ENCODE results near the gene LPP. TPM values are rescaled to one million over a fixed set of nuclear protein-coding genes. Genes with fewer than 3 reads are reported as not detected.

Gene LPP
- total and polyA plus RNA-seq, 10 of the 15 experiments (the other 5 are each of a cell fraction or from before 2014, with no cell fraction given): under 0.01 to 0.62 (median 0.03) TPM

DNA sequence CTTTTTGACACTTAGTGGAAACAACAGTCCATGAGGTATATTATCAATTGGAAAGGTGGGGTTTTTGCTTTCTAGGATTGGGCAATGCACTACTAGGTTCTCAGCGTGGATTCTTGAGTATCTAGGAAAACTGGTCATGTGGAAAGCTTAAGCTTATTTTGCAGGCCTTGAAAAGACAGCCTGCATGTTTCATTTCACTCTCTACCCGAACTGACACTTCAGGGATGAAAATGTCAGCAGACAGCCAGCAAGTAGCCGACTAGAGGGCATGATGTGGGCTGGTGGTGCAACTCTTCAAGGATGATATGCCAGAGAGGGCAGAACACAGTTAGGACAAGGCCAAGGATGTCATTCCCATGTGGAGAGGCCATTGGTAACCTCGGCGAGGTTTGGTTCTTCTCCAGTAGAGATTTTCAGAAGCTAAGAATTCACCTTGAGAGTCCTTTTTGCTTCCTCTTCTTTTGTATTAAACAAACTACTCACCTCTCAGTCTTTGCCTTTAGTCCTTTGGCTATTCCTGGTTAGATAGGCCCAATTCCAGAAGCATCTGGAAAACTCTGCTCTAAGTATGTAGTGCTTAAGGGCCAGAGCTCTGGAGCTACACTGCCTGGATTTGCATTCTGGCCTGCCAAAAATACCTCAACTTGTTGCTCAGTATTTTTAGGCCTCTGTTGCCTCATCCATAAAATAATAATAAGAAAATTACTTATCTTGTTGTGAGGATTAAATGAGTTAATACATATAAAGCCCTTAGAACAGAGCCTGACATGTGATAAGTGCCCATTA lies 17.9 kb downstream of the LPP start:
- 39% methylated on average over 5 of the region's 5 CpGs for WGBS (ENCODE audit: insufficient coverage, insufficient replicate concordance, low lambda C conversion rate, missing lambda C conversion rate)
- CTCF ChIA-PET: interaction anchor here (0.8 kb wide), 1 partner anchor 424 kb away, joined by 3 read pairs; no protein-coding TSS in a partner anchor

More for the DNA sequence above, 17.9 kb downstream of the LPP start:
- no peak for FAIRE-seq
- no peaks in the 10 kb centered on the region for H3K4me1 ChIP-seq (ENCODE audit: control insufficient read depth, insufficient read depth, low read length)
- H3K9ac ChIP-seq (ENCODE audit: control insufficient read depth, insufficient read depth, low read length): no peak overlapping the region
- no peak overlapping the region for H3K4me2 ChIP-seq (ENCODE audit: control insufficient read depth, insufficient read depth)
- SMC1A ChIA-PET (ENCODE audit: uncharacterized antibody, unreplicated experiment): interaction anchor here (1.3 kb wide), 1 partner anchor 77 kb away, joined by 3 read pairs; no protein-coding TSS in a partner anchor
- TF ChIP-seq, protein P1, sequence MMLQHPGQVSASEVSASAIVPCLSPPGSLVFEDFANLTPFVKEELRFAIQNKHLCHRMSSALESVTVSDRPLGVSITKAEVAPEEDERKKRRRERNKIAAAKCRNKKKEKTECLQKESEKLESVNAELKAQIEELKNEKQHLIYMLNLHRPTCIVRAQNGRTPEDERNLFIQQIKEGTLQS (IDR thresholded peaks at IDR 0.05; ENCODE audit: borderline replicate concordance, extremely low read depth, low read depth, low read length): no peak
- TF ChIP-seq RAD21 (IDR thresholded peaks at IDR 0.05; ENCODE audit: insufficient read depth, low read depth, low read length) (no peak), RAD51 (IDR thresholded peaks at IDR 0.05) (no peak), JUND (IDR thresholded peaks at IDR 0.05; ENCODE audit: low read depth, low read length) (no peak), BCL11A (IDR thresholded peaks at IDR 0.05; ENCODE audit: low read depth, low read length) (no peak), ZNF207 (IDR thresholded peaks at IDR 0.05; ENCODE audit: borderline replicate concordance) (no peak), TARDBP (IDR thresholded peaks at IDR 0.05; ENCODE audit: borderline replicate concordance) (no peak), HCFC1 (IDR thresholded peaks at IDR 0.05; ENCODE audit: low read length) (no peak), CBFB (IDR thresholded peaks at IDR 0.05; ENCODE audit: low read depth) (no peak), HDAC6 (IDR thresholded peaks at IDR 0.05; ENCODE audit: unreplicated experiment) (no peak), CHD1 (IDR thresholded peaks at IDR 0.05; ENCODE audit: low read depth, low read length) (no peak)
- TF ChIP-seq, protein P2, sequence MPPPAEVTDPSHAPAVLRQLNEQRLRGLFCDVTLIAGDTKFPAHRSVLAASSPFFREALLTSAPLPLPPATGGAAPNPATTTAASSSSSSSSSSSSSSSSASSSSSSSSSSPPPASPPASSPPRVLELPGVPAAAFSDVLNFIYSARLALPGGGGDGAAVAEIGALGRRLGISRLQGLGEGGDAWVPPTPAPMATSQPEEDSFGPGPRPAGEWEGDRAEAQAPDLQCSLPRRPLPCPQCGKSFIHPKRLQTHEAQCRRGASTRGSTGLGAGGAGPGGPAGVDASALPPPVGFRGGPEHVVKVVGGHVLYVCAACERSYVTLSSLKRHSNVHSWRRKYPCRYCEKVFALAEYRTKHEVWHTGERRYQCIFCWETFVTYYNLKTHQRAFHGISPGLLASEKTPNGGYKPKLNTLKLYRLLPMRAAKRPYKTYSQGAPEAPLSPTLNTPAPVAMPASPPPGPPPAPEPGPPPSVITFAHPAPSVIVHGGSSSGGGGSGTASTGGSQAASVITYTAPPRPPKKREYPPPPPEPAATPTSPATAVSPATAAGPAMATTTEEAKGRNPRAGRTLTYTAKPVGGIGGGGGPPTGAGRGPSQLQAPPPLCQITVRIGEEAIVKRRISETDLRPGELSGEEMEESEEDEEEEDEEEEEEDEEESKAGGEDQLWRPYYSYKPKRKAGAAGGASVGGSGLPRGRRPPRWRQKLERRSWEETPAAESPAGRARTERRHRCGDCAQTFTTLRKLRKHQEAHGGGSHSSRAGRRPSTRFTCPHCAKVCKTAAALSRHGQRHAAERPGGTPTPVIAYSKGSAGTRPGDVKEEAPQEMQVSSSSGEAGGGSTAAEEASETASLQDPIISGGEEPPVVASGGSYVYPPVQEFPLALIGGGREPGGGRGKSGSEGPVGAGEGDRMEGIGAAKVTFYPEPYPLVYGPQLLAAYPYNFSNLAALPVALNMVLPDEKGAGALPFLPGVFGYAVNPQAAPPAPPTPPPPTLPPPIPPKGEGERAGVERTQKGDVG (CRISPR knock-in tag; IDR thresholded peaks at IDR 0.05): no peak
- TF ChIP-seq, protein P3, sequence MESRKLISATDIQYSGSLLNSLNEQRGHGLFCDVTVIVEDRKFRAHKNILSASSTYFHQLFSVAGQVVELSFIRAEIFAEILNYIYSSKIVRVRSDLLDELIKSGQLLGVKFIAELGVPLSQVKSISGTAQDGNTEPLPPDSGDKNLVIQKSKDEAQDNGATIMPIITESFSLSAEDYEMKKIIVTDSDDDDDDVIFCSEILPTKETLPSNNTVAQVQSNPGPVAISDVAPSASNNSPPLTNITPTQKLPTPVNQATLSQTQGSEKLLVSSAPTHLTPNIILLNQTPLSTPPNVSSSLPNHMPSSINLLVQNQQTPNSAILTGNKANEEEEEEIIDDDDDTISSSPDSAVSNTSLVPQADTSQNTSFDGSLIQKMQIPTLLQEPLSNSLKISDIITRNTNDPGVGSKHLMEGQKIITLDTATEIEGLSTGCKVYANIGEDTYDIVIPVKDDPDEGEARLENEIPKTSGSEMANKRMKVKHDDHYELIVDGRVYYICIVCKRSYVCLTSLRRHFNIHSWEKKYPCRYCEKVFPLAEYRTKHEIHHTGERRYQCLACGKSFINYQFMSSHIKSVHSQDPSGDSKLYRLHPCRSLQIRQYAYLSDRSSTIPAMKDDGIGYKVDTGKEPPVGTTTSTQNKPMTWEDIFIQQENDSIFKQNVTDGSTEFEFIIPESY (IDR thresholded peaks at IDR 0.05): no peak
- TF ChIP-seq, protein P4, sequence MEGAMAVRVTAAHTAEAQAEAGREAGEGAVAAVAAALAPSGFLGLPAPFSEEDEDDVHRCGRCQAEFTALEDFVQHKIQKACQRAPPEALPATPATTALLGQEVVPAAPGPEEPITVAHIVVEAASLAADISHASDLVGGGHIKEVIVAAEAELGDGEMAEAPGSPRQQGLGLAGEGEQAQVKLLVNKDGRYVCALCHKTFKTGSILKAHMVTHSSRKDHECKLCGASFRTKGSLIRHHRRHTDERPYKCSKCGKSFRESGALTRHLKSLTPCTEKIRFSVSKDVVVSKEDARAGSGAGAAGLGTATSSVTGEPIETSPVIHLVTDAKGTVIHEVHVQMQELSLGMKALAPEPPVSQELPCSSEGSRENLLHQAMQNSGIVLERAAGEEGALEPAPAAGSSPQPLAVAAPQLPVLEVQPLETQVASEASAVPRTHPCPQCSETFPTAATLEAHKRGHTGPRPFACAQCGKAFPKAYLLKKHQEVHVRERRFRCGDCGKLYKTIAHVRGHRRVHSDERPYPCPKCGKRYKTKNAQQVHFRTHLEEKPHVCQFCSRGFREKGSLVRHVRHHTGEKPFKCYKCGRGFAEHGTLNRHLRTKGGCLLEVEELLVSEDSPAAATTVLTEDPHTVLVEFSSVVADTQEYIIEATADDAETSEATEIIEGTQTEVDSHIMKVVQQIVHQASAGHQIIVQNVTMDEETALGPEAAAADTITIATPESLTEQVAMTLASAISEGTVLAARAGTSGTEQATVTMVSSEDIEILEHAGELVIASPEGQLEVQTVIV (IDR thresholded peaks at IDR 0.05; ENCODE audit: borderline replicate concordance, partially characterized antibody): no peak
- H2AFZ ChIP-seq (ENCODE audit: control insufficient read depth, low read depth, low read length): no peak overlapping the region
- H3K79me2 ChIP-seq (ENCODE audit: control insufficient read depth, insufficient read depth, low read length): no peaks in the 10 kb centered on the region
- no TSS peak for BruUV-seq (replicated peaks)
- POLR2A ChIA-PET: no interaction called here
- RAD21 ChIA-PET (ENCODE audit: unreplicated experiment): no interaction called here
- H3K4me3 ChIP-seq: no peak overlapping the region
- no peaks in the 10 kb centered on the region for H3K9me3 ChIP-seq (replicated peaks; ENCODE audit: control insufficient read depth, insufficient read depth, low read length)
- intact Hi-C loops (cut with micrococcal nuclease; ENCODE audit: unreplicated experiment): no loop called here
- no peaks in the 10 kb centered on the region for H3K36me3 ChIP-seq (ENCODE audit: control insufficient read depth in 2 of 2, insufficient read depth in 2 of 2, low read length in 1 of 2)
- no peak for DNase-seq (ENCODE audit: low read depth, low spot score)
- no peaks in the 10 kb centered on the region; a peak in 1 of 4 replicates for H3K27me3 ChIP-seq (replicated peaks in 1 of 2; ENCODE audit: control insufficient read depth in 2 of 2, insufficient read depth in 2 of 2, low read length in 1 of 2)
- H4K20me1 ChIP-seq (ENCODE audit: control insufficient read depth, insufficient read depth): no peaks in the 10 kb centered on the region
- in situ Hi-C loops (cut with MboI): no loop called here
- no peak for ATAC-seq
- no peak overlapping the region for H3K27ac ChIP-seq (ENCODE audit: control insufficient read depth, insufficient read depth)

Data from GM12878 (cell line).